PFSK-1 (cell line): ENCODE data around the gene TEX38.

Experiments
- FOXP2 ChIP-seq: optimal IDR thresholded peaks from 2 replicates; pipeline ENCODE3; 2011; ENCODE audit warnings: borderline replicate concordance, control low read depth, inconsistent platforms; ENCODE audit not compliant: insufficient read depth; ENCODE audit errors: extremely low read length, extremely low read depth
- POLR2AphosphoS5 ChIP-seq: IDR thresholded peaks from 2 replicates; pipeline ENCODE4 v1.6.1; 2012; ENCODE audit warnings: low read depth, mild to moderate bottlenecking, control low read depth, low read length, moderate library complexity
- REST ChIP-seq, 2 experiments: IDR thresholded peaks; 2 replicates each; pipeline versions ENCODE4 v1.6.1 to v1.8.0; 2011 to 2012; ENCODE audit warnings: low read depth in 2 of 2, low read length in 2 of 2, control low read depth in 1 of 2, inconsistent platforms in 1 of 2, mild to moderate bottlenecking in 1 of 2, moderate library complexity in 1 of 2; ENCODE audit not compliant: insufficient read depth in 1 of 2
- SIN3A ChIP-seq: IDR thresholded peaks from 2 replicates; pipeline ENCODE4 v1.6.1; 2012; ENCODE audit warnings: mild to moderate bottlenecking, low read length, moderate library complexity, borderline replicate concordance; ENCODE audit not compliant: insufficient read depth
- TAF1 ChIP-seq: IDR thresholded peaks from 2 replicates; pipeline ENCODE4 v1.6.1; 2012; ENCODE audit warnings: low read length, control low read depth, borderline replicate concordance; ENCODE audit not compliant: insufficient read depth

GRCh38 chr1:46705408-46705807, 33.8 kb downstream of the TEX38 start:
- TF ChIP-seq REST (IDR thresholded peaks at IDR 0.05; ENCODE audit: insufficient read depth in 1 of 2, low read depth in 2 of 2, low read length in 2 of 2) (no peak), POLR2AphosphoS5 (no peak), SIN3A (no peak), TAF1 (no peak), FOXP2 (no peak)
